ENCODE data around the gene SMCP.

Gene SMCP

GRCh38 chr1:152904688-152905440 is 26.7 kb downstream of the SMCP start:
- no peak for FAIRE-seq
- TF ChIP-seq CTCF (IDR thresholded peaks at IDR 0.05; ENCODE audit: insufficient read depth, missing control alignments): no peak

GRCh38 chr1:152906023-152906565 is 28.0 kb downstream of the SMCP start:
- FAIRE-seq (no peak), DNase-seq (ENCODE audit: insufficient read length, low spot score) (no peak)
- TF ChIP-seq CTCF (IDR thresholded peaks at IDR 0.05; ENCODE audit: insufficient read depth, missing control alignments): no peak

More at GRCh38 chr1:152904688-152905440, 26.7 kb downstream of the SMCP start:
- no peak for DNase-seq (ENCODE audit: insufficient read length, low spot score)

- no peak for TF ChIP-seq CTCF (IDR thresholded peaks at IDR 0.05; ENCODE audit: insufficient read depth, missing control alignments)
- DNase-seq (ENCODE audit: insufficient read length, low spot score): no peak
- FAIRE-seq: no peak
These were observed 29.8 kb downstream of the SMCP start, which contains the start of gene IVL for GRCh38 chr1:152907686-152908601. IVL (plus strand) TSS chr1:152908546; CDS start chr1:152909798, 1,252 bp downstream.

GRCh38 chr1:152909206-152909605 is 31.1 kb downstream of the SMCP start:
- DNase-seq (ENCODE audit: insufficient read length, low spot score) (no peak), FAIRE-seq (no peak)
- no peak for TF ChIP-seq CTCF (IDR thresholded peaks at IDR 0.05; ENCODE audit: insufficient read depth, missing control alignments)

GRCh38 chr1:152912471-152912870 is 34.3 kb downstream of the SMCP start:
- FAIRE-seq (no peak), DNase-seq (ENCODE audit: insufficient read length, low spot score) (no peak)
- TF ChIP-seq CTCF (IDR thresholded peaks at IDR 0.05; ENCODE audit: insufficient read depth, missing control alignments): no peak

GRCh38 chr1:152912900-152913299 is 34.8 kb downstream of the SMCP start:
- FAIRE-seq (no peak), DNase-seq (ENCODE audit: insufficient read length, low spot score) (no peak)
- TF ChIP-seq CTCF (IDR thresholded peaks at IDR 0.05; ENCODE audit: insufficient read depth, missing control alignments): no peak
